Hypothalamus (tissue), 51 donors: ENCODE measurements around the gene GPR25.
"Not testable (repeated sequence)": the region's sequence is repeated elsewhere in the genome, so short reads cannot be mapped to it uniquely, and the experiment has no call there.

Experiments
- DNase-seq, 51 donors: peaks; one replicate each; lab custom pipeline; 2025; lab: John Stamatoyannopoulos, UW

The GPR25 gene

DNA sequence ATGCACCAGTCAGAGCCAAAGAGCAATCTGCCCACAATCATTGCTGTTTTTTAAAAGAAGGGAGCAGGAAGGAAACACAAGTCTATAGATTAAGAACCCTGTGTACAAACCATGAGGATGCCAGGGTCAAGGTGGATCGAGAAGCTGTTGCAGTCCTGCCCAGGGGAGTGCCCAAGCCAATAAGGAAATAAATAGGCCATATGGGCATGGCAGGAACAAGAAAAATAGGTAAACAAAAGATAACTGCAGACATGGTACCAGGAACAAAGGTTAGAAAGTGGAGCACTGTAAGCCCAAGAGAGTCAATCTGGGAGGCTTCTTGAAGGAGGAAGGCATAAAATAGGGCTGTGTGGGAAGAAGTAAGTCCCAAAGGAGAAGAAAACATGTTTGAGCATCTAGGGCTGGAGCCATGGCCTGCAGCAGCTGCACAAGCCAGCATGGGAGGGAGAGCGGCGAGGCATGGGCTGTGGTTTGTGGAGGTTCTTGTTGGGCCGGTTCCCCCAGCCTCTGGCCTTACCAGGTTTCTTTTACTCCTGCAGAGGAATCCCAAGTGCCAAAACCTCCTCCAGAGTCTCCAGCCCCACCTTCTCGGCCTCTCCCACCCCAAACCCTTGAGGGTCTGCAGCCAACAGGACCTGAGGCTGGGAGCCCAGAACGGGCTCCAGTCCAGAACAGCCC lies 35.5 kb downstream of the GPR25 start:
- no peak for DNase-seq

DNA sequence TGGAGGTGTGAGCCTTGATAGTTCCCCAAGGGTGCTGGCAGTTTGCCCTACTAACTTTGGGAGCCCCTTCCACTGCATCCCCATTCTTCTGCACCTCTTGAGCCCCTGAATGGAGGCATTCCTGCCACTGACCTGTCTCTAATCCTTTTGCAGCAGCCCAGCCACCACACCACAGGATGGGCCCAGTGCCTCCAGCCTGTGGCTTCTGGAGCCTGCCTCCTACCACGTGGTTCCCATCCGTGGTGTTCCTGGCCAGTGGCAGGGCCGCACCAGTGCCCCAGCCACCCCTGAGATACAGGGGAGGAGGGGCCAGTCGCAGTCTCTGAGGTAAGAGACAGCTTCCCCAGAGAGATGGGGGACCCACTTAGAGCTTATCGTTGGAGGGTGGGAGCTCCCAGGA lies 36.3 kb downstream of the GPR25 start:
- DNase-seq: no peak

DNA sequence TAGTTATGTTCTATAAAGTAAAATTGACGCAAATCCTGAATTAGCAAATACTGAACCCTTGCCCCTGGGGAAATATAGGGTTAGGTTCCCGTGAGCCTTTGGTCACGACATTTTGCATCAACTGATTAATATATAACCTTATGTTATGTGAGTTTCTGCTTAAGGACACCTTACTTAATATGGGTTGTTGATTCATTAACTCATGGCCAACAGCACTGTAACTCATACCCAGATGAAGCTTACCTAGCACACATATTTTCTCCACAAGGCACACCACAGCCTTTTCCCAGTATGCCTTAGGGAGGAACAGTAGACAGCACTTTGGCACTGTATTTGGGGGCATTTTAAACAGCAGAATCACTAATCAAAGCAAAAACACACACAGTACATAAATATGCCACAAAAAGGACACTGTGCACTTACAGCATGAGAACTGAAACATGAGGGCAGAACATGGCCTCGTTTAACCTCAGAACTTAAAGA lies 37.0 kb downstream of the GPR25 start:
- no peak for DNase-seq

DNA sequence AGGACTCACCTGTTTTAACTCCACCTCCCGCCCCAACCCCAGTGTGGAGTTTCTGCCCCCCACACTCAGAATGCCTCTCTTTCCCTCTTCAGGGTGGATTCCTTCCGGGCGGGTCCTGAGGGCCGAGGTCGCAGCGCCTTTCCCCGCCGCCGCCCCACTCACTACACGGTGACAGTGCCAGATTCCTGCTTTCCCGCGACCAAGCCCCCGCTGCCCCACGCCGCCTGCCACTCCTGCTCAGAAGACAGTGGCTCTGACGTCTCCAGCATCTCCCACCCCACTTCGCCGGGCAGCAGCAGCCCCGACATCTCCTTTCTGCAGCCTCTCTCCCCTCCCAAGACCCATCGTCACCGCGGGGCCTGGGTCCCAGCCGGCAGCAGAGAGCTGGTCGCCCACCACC lies 38.6 kb downstream of the GPR25 start:
- DNase-seq: no peak

DNA sequence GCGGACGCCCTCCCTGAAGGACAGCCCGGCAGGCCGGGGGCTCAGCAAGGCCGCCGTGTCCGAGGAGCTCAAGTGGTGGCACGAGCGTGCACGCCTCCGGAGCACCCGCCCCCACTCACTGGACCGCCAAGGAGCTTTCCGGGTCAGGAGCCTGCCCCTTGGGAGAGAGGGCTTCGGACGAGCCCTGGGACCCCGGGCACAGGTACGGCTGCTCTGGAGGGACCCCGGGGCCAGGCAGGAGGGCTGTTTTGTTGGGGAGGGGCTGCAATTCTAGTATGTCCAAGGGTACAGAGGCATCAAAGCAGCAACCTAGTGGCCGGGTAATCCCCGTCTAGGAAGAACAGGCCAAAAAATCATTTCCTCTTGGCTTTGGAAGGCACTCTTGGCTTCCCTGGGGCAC lies 39.2 kb downstream of the GPR25 start:
- not testable (repeated sequence) for DNase-seq

DNA sequence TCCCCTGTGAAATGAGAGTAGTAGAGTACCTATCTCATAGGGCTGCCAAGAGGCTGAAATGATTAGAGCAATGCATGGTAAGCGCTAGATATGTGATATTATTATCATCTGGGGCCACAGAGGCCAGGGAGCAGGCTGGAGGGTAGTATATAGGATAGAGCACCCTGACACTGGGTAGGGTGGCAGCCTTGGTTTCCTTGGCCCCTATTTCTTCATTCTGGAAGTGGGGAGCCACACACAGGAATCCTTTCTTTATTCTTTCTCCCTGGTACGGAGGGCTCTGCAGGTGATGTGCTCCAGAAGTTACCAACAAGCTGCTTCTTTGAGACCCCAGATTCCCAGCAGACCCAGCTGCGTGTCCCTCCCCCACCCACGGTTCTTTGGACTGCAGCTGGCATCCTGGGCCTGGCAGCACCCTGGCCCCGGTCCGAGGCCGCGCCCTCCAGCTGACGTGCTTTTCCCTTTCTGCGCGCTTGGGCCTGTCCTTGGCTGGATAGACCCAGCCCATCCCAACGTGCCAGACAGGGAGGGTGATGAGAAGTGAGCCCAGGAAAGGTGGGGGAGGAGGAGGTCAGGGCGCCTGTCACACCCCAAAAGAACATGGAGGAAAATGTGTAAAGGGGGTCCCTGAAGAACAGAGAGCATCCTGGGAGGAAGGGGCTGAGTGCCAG lies 40.1 kb downstream of the GPR25 start:
- DNase-seq: peak in 21 of 51 donors; percentile 9 to 47 (median 27)

DNA sequence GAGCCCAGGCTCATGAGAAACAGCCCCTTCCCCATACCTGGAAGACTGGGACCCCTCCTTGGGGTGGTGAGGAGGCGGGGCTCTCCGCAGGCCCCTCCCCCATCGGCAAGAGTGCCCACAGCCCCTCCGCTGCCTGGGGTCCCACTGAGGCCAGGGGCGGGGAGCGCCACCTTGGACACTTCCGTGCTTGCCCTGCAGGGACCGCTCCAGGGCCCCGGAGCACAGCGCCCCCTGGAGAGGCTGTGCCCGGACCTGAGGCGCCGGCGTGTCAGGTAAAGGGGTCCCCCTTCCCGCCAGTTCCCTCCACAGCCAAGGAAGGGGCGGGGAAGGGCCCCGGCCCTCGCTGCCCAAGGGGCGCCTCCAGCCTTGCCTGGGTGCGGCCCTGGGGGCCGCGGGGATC lies 43.4 kb downstream of the GPR25 start:
- no peak for DNase-seq

DNA sequence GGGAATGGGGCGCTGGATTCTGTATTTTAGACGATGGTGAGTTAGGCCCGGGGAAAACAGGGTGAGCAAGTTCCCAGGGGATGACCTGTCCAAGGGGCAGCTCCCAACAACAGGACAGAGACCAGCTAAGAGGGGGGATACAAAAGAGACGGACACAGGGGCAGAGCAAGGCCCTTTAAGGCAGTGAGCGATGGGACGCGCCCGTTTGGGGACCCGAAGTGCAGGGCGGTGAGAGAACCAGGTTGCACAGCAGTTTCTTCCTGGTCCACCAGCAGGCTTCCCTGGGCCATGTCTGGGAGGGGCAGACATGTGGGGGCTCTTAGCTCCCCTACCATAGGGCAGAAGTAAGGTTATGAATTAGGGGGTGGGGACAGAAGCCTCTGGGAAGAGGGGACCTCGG lies 43.9 kb downstream of the GPR25 start:
- no peak for DNase-seq

DNA sequence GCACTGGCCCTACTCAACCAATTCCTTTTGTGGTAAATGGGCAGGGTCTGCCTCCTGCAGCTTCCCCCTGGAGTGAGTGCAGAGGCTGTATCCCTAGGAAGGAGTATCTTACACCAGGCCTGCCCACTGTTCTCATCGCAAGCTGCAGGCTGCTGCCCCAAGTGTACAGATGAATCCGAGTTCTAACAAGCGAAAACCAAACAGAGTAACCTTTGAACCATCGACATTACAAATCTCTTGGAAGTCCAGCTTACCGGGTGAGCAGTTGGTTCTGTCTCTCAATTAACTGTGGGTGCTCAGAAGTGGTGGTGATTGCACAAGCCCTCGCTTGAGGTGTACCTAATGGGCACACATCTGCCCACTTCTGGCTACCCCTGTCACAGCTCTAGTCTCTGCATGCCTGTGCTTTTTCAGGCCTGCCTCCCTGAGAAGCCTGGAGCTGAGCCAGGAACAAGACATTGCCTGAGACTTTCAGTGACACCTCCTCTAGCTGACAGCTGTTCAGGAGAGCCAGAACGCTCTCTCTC lies 44.6 kb downstream of the GPR25 start:
- DNase-seq: no peak

DNA sequence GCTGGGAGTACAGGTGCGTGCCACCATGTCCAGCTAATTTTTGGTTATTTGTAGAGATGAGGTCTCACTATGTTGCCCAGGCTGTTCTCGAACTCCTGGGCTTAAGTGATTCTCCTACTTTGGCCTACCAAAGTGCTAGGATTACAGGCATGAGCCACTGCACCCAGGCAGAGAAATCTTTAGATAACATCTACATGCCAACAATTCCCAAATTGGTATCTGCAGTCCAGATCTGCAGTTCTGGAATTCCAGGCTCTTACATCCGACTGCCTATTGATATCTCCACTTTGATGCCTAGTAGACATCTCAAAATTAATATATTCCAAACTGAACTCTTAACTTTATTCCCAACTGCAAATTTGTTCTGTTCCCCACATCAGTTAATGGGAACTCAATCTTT lies 45.2 kb downstream of the GPR25 start:
- no peak for DNase-seq

DNA sequence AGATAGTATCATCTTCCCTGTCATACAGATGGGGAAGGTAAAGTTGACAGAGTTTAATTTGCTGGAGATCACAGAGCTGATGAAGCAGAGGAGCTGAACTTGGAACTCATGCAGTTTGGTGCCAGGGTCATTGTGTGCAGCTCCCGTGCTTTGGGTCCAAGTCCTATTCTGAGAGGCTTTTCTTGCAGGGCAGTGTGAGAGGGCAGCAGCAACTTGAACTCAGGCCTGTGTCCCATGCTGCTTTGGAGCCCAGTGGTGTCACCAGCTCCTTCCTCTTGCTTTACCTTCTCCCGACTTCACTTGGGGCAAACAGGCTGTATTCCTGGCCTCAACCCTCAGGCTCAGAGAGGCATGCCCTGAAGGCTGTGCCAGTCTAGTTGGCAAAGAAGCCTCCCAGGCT lies 46.6 kb downstream of the GPR25 start:
- DNase-seq: no peak

DNA sequence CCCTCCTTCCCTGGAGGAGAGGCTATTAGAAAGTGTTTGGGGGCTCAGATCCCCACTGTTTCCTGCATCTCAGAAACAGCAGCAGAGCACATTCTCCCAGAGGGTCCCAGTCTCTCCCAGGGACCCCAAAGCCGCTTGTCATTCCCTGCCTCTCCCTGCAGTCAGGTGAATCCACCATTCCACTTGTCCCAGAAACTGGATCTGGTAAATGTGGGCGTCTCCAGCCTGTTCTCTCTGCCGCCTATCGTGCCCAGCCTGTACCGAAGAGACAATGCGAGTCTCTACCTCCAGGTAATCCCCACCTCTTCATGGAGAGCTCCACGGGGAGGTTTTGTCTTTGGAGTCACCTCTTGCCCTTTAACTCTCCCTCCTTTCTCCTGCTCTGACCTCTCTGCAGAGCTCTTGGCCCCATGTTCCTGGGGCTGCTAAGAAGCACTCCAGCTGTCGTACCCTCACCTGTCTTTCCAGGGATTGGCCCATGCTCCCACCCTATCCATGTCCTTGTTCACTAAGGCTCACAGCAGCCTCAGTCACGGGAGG lies 48.9 kb downstream of the GPR25 start:
- DNase-seq: no peak

DNA sequence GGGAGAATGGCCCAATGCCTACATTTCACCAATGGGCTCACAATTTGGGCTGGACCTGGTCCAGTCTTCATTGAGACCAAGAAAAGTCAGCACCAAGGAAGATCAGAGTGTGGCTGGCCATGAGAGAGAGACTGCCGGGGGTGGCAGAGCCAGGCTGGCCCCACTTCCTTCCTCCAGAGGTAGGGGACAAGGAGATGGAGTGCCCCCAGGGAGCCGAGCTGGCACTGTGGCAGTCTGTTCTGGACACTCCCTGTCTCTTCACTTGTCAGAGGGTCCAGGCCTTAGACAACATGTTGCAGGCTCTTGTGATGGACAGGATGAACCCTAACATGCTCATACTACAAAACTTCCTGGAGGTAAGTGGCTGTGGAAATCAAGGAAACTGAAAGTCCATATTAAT lies 49.6 kb downstream of the GPR25 start:
- DNase-seq: no peak

DNA sequence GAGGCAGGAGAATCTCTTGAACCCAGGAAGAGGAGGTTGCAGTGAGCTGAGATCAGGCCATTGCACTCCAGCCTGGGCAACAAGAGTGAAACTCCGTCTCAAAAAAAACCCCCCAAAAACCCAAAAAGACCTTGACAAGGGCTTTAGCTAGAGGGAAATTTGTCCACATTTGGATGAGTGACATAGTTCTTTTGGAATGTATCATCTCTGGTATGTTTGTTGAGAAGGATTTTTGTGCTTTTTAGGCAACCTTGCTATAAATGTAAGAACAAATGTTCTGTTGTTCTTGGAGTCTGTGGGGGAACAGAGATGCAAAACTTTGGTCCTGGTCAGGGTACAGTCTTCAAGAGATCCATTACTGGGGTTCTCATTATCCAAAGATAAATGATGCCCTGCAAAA lies 50.8 kb downstream of the GPR25 start:
- no peak for DNase-seq
